Measurements from ENCODE around the gene LINC00237.
A peak's percentile ranks its signal among the peaks of the same experiment; 100 is the strongest.

Gene LINC00237

DNA sequence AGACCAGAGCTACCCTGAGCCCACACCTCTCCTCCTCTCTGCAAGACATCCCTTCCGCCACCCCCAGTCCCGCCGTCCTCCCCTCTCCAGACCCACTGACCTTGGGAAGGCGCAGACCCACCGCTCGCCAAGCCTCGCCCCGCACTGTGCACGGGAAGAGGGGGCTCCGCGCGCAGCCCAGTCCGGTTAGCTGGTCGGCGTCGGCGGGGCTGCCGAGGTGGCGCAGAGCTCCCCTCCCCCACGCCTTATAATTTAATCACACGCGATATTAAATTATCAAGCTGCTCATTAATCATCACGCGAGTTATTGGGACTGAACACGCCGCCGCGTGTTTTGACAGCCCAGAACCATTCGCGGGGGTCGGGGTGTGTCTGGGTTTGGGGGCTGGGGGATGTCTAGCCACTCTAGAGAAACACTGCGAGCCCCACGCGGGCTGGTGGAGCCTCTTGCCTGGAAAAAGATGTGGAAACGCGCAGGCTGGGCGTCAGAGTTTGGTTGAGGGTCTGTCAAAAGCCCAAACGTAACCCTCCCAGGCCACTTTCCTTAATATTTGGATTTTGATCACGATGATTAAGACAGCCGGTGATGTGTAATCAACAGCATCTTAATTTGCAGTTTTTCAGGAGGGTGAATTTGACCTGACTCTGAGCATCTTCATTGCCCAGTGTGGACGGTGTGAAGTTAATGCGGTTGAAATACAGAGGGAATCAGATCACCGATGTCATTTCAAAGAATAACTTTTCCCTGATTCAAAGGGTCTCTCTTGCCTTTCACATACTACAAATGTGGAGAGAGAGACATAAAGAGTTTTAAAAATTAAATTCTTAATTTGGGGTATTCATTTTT, at the start of gene LINC00237:
Gene LINC00237 (minus strand): TSS at position 188 of the 847 bp plus-strand sequence.
- DNase-seq: no peak

DNA sequence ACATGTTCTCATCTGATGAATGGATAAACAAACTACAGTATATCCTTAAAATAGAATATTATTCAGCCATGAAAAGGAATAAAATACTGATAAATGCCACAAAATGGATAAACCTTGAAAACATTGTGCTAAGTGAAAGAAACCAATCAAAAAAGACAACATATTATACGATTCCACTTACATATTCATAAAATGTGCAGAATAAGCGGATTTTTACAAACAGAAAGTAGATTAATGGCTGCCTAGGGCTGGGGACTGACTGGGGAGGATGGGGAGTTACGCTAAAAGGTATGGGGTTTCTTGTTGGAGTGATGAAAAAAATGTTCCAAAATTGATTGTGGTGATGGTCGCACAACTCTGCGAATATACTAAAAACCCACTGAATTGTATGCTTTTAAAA, 49.1 kb upstream of the LINC00237 start:
- no peak for DNase-seq

DNA sequence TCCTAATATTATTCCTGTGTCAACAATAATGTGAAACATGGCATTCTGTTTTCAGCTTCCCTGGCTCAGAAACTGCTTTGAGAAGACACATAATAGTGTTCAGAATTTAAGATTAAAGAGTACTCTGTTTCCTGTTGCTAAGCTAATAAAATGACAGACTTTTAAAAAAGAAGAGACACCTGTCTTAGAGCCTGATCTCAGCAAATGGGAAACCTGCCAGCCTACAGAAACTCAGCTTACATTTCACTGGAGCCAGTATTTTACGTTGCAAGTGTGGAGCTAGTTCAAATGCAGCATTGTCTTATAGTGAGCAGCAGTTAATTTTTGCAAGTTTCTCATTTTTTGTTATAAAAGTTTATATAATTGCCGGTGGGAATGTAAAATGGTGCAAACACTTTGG, 48.5 kb upstream of the LINC00237 start:
- DNase-seq: no peak

DNA sequence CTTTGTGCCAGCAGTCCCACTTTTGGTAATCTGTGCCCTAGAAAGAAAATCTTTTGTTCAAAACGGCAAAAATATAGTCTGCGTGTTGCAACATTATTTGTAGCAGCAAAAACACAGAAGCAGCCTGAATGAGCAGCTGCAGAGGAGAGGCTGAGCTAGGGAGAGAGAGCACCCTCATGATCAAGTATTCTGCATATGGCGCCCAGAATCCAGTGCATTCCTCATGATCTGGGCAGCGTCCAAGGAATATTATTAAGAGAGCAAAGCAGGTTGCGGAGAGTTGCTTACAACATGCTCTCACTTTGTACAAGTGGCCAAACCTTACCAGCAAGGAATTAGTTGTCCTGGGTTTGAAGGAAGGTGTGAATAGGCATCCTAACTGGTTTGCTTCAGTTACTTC, 45.6 kb upstream of the LINC00237 start:
- DNase-seq: no peak

DNA sequence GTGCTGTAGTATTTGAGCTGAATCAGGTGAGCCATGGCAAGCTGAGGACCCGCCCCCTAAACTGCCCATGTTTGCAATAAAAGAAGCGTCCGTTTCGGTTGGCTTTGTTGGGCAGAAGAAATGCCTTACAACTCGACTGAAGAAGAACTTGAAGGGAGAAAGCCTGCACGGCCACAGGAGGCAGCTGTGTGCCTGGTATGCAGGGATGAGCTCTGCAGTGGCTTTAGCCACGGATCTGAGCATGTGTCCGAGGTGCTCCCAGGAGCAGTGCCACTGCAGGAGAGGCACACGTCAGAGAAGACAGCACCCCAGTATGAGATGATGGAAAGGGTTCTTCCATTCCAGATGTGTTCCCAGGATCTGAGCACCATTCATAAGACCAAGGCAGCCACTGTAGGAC, 43.2 kb upstream of the LINC00237 start:
- DNase-seq: no peak

DNA sequence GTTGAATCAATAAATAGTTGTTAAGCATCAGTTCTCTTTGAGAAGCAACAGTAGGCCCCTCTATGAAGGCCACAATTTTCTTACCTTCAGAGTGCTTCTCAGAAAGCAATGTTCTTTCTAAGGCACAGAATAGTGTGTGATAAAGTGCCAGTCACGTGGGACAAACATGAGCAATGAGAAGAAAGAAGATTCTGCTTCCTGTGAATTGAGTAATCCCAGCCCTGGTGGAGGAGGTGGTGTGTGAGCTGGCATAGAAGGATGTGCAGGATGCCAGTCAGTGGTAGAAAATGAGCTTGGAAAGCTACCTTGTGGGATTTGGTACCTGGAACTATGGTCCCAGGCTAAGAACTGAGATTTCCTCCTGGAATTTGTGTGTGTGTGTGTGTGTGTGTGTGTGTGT, 41.4 kb upstream of the LINC00237 start:
- no peak for DNase-seq

DNA sequence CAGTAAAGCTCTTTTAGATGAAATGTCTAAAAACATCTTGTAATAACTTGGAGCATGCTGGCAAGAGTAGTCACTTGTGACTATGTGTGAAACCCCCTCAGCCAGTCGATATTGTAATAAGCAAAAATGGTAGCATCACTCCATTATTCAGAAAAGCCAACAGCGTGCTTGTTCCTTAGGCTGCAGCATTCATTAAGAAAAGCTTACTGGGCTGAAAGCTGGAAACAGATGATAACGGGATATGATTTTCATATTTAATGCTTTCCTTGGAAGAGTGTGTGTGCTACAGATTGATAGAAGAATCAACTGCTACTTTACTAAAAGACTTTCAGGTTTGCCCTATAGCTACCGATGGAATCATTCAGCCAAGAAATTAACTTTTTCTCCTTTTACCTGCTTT, 40.1 kb upstream of the LINC00237 start:
- no peak for DNase-seq

DNA sequence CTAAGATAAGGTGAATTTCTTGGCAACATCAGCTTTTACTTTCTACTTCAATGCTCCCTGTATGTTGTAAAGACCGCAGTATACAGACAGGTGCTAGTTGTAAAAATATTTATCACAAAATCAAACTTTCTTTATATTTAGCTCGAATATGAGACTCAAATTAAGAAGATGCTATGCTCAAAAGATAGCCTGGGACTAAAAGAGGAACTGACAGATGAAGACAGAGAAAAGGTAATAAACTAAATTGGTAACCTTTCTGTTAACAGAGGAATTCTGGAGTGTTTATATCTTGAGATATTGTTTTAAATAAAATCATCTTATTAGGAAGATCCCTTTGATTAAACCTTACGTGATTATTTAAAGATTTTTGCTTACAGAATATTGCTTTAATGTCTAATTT, 39.3 kb upstream of the LINC00237 start:
- DNase-seq: no peak

DNA sequence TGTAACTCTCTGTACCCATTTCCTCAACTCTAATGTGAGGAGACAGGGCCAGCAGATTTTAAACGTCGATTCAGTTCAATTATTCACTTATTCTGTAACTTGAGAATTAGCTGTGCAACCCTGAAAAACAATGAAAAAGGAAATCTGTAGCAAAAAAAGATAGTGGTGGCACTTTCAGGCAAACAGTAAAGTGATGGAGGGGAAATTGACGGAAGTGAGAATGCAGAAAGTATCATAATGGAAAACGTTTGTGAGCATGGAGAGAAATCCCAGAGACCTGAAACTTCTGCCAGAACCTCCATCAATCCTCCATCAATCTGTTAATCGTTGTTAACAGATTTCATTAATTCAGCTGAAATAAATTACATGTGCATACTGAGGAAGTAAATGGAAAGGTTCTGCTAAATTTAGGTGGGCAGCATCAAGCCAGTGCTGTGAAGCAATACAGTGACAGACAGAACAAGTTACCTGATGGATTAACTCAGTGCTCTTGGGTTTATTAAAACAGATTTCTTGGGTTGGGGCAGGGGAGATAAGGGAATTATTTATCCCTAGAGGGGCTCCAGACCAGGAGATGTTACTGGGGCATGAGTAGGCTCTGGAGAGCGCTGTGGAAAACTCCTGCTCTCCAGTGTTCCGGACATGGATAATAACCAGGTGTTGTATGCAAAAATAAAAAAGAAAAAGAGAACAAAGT, 37.2 kb upstream of the LINC00237 start:
- no peak for DNase-seq

DNA sequence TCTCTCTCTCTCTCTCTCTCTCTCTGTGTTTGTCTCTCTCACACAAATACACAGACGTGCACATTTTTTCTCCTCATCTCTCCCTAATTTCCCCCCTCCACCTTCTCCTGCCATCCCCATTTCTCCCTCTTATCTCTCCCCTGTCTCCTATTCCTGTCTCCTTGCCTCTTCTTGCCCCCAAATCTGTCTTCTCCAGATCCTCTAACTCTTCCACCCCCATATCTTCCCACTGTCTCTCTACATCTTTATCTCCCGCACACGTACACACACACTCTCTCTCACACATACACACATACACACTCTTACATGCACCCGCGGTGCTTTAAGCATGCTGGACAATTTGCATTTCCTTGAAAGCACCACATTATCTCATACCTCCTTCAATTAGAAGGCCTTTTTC, 35.7 kb upstream of the LINC00237 start:
- no peak for DNase-seq

DNA sequence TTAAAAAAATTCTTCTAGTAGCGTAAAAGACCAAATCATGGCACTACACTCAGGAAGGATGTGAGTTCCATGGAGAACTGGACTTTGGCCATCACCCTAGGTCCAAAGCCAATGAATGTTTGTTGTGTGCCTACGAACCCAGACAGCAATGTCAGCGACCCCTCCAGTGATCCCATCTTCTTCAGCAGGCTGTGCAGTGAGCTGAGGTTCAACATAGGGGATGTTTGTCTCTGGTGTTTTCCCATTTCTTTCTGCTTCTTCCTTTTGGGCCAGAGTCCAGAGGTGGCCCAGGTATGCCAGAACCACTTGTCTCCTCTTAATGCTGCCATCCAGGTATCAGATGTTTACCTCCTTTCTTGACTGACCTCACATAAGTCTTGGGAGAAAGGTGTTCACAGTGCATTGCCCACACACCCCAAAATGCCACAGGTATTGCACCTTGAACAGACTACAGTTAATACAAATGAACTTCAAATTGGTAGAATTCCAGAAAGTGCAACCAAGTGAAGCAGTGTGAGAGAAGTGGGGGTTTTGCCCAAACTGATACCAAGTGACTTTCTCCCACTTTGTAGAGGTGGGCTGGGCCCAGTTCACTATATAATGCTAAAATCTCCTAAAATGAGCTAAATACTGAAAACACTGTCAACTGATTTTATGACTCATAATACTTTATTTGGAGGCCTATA, 33.9 kb upstream of the LINC00237 start:
- DNase-seq: no peak

DNA sequence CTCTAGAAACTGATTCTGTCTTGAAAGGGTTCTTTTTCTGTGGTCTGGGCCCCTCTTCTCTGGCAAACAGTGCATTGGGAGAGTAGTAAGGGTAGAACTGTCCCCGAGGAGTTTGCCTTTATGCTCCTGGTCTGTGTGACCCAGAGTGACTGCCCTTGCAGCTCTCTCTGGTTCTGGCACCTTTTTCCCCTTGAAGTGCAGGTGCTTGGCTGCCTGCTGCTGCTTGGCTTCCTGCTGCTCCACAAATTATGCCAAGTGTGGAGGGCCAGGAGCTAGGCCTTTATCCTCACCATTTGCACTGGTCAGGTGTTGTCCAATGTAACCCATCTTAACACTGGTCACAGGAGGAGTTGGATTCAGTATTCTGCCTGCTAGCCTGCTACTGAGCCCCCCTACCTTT, 30.9 kb upstream of the LINC00237 start:
- no peak for DNase-seq

DNA sequence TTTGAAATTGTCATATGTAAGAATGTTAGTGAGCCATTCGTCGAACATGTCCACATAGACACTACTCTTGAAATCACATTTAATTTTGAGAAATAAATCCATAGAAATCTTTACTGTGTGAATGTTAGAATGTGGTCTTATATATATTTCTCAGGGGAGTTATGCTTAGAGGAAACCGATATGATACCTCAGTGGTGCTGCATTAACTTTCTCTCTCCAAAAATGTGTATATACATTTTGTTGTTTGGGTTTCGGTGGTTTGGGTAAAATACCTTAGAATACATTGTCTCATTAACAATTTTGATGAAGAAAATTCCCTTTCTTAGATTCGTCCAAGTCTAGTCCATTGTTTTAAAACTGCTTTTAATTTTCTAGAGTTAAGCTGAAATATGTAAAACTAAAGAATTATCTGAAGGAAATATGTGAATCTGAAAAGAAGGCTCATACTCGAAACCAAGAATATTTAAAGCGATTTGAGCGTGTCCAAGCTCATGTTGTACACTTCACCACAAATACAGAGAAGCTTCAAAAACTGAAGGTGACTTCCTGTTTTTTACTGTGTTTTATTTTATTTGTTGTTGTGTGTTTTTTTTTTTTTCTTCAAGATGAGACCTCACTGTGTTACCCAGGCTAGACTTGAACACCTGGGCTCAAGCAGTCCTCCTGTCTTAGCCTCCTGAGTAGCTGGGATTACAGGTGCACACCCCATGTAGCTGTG, 30.0 kb upstream of the LINC00237 start:
- no peak for DNase-seq

DNA sequence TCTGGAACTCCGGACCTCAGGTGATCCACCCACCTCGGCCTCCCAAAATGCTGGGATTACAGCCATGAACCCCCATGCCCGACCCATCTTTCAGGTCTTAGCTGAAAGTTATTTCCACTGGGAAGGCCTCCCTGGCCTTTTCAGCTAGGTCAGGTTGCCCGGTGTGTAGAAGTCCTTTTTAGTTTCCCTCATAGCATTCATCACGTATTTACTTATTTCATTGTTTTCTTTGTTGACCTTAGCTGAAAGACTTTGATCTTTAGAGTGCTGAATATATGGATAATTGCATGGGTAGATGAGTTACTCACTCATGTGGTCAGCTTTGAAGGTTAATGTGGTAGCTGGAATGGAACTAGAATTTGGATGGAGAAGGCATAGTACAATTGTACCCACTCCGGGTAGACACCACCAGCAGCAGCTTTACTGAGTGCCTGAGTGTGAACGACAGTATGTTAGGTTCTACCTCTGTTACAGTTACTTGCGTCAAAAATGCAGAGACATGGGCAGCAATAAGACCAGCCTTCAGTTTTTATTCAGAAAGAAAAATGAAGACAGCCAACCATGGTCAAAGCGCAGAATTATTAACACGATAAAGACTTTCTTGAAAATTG, 28.8 kb upstream of the LINC00237 start:
- DNase-seq: no peak

DNA sequence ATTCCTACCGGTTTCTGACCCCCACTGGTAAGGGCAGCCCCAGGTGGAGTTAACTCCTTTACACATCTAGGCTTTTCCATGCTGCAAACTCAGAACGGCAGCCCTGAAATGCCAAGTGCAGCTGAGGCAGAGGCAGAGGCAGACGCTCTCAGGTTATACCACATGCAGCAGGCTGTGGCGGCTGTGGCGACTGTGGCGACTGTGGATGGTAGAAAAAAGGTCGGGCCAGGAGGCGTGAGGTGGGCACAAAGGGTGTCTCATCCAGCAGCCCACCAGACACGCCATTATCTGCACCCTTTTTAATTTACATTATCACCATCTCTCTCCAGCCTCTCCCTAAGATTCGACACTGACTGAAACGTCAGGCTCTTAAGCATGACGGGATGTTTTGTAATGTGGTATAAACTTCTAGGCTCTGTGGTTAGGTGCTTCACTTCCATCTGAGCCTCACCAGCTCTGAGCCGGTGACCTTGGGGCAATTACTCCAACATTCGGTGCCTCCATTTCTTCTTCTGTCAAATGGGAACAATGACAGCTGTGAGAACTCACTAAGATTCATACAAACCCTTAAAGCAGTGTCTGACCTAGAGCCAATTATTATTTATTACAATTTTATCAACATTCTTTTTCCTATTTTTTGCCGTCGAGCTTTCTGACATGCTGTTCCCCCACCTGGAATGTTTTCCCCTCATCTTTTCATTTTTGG, 27.9 kb upstream of the LINC00237 start:
- DNase-seq: no peak

DNA sequence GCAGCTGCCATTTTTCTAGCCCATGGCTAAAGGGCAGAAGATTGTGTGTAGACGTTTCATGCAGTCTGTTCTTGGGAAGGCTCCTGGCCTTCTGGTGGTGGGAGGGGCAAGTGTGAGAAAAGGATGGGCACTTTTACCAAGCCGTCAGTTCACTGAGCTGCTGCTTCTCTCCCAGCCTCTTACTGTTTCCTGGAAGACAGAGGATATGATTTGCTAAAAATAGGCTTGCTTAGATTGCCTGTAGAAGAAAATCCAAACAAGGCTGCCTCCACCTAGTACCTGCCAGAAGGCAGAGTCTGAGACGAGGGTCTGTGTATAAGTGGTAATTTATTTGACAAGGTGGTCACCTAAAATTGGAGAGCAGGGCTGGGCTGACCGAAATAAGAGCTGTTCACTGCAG, 27.2 kb upstream of the LINC00237 start:
- no peak for DNase-seq

DNA sequence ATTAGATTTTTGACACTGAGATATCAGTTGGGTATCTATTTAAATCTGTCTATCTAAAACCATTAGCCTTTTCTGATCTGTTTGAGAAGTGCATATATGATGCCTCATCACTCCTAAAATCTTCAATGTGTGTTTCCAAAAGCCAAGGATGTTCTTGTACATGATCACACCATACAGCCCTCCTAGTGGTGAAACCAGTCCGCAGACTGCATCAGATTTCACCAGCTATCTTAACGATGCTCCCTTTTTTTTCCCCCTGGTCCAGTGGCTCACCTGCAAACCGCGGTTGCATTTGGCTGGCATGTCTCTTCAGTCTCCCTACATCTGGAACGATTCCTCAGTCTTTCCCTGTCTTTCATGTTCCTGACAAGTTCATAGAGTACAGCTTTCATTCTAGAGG, 23.7 kb upstream of the LINC00237 start:
- no peak for DNase-seq

DNA sequence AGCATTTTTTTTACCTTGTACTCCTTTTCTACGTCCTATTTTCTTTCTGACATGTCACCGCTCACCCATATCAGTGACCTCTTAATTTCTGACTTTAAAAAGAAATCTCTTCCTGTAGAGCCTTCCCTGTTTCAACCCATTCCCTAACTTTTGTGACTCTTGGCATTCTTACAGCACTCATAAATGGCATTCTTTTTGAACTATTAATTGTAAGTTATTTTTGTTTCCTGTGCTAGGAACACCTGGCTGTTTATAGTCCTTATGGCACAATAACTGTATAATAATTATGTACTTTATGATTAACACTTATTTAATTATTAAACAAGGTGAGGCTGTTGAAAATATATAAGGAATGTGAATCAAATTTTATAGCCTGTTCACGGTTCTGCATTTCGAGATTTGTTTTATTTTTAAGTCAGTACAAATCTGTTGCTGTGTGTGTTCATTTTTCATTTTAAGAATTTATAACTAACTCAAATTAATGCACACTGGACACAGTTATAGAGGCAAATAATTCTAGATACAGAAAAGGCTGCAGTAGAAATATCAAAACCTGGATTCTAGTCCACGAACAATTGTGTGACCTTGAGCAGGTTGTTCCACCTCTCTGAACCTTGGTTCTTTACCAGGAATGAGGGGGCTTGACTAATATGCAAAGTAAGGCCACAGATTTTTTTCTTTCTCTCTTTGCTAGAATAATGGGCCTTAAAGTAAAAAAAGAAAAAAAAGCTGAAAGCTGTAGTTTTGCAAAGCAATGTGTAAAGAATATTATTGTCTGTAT, 21.2 kb upstream of the LINC00237 start:
- DNase-seq: no peak

DNA sequence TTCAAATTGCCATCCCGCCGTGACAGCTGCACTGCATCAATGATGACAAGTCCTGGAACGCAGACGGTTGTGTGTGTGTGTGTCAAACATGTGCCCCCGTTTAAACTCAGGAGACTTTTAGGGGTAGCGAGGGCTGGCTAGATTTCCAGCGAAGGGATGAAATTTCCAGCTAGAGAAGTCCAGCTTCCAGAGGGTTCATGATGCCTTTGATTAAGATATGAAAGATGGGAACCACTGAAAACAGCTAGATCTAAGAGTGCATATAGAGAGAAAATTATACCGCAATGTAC, 20.4 kb upstream of the LINC00237 start:
- no peak for DNase-seq

DNA sequence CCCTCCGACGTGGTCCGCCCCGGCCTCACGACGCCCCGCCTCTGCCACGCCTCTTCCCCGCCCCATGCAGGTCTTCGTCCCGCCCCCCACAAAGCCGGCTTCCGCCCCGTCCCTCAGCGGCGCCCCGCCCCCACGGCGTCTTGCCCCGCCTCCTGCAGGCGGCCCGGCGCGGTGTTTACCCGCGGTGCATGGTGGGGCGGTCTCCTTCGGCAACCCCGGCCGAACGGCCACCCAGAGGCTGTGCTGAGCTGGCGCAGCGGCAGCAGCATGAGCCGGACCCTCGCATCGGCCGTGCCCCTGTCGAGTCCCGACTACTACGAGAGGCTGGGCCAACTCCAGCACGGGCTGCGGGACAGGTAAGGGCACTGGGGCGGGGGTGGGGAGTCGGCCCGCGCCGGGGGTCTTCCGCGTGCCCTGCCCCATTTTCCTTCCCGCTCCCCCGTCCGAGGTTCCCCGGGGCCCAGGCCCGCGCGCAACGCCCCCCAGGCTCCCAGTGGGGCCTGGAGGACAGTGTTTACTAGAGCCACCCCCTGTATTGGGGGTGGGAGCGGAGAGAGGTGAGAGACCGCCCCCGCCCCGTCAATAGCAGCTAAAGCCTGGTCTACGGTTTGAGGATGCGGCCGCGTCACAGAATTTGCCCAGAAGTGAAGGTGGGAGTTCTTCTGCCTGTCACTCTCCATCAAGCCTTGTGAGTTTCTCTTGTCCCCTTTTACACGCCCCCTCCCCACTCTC, 19.9 kb upstream of the LINC00237 start, which contains the start of gene KIZ:
Gene KIZ (plus strand): TSS at position 234 of the 732 bp plus-strand sequence. CDS start 34 bp downstream, at position 268.
- DNase-seq: peak; percentile 97
